GM12801 (cell line): ENCODE data around the gene NR2F2.

Experiments
- TF ChIP-seq, protein P1 (sequence below): IDR thresholded peaks from one replicate; pipeline ENCODE4 v1.5.1; 2011; ENCODE audit warnings: control low read depth; ENCODE audit not compliant: insufficient read length; ENCODE audit errors: extremely low read depth

Gene NR2F2

DNA sequence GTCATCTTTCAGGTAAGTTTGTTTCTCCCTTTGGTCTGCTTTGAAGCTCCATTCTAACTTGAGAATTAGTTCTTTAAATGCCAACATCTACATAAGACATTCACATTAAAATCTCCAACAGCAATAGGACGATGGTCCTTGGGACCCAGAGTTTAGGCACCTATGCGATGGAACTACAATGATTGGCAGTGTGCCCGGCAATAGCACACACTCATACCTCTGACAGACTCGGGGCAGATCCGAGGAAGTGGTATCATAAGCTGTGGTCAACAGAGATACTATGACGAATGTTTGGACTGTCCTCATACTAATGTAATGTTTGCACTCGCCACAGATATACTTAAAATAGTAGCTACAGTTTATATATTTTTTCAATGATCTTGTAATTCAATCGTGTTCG lies 34.2 kb upstream of the NR2F2 start:
- TF ChIP-seq, protein P1, sequence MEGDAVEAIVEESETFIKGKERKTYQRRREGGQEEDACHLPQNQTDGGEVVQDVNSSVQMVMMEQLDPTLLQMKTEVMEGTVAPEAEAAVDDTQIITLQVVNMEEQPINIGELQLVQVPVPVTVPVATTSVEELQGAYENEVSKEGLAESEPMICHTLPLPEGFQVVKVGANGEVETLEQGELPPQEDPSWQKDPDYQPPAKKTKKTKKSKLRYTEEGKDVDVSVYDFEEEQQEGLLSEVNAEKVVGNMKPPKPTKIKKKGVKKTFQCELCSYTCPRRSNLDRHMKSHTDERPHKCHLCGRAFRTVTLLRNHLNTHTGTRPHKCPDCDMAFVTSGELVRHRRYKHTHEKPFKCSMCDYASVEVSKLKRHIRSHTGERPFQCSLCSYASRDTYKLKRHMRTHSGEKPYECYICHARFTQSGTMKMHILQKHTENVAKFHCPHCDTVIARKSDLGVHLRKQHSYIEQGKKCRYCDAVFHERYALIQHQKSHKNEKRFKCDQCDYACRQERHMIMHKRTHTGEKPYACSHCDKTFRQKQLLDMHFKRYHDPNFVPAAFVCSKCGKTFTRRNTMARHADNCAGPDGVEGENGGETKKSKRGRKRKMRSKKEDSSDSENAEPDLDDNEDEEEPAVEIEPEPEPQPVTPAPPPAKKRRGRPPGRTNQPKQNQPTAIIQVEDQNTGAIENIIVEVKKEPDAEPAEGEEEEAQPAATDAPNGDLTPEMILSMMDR: no peak

DNA sequence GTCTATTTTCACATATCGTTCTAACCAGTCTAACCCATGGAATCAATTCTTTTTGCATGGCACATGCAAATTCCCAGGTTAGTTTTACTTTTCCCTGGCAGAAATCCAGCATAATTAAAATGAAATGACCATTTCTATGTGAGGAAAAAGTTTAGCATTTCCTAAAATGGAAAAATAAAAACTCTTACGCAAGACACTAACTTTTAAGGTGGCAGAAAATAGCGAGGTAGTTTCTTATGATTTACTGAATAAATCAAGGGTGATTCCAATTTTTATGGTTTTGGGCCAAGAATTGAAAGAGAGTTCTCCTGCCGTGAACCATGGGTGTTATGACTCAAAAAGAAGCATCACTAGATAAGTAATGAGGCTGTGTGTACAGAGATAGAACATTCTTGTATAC lies 32.7 kb upstream of the NR2F2 start:
- TF ChIP-seq, protein P1: no peak

DNA sequence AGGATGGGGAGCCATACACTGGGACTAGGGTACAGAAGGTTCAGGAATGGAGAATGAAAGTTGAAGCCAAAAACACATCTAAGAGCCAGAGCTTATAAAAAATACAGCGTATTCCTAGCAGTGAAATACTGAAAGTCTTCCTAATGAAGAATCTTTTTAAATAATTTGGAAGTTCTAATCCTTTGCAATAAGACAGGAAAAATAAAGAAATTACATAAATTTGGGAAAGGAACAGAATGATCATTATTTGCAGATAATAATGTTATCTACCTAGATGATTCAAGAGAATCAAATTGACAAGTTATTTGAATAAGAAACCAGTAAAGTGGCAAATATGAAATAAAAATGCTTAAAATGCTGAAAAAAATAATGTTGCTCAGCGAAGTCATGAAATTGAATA lies 32.3 kb upstream of the NR2F2 start:
- TF ChIP-seq, protein P1: no peak

DNA sequence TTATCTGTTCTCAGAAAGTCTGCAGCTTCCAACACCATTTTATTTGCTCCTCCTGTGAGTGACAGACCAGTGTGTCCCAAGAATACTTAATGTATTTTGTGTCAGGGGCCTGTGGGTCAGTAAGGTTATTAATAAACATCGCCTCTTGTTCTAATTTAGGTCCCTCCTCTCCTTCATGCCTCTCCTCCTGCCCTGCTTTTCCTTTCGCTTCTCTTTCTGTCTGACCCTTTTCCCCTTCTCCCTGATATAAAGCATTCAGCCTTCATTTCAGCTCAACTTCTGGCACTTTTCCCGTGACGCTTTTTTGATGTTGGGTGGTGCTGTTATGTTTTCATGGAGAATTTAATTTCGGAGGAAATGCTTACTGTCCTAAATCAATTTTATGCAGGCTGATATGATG lies 29.7 kb upstream of the NR2F2 start:
- TF ChIP-seq, protein P1: no peak

DNA sequence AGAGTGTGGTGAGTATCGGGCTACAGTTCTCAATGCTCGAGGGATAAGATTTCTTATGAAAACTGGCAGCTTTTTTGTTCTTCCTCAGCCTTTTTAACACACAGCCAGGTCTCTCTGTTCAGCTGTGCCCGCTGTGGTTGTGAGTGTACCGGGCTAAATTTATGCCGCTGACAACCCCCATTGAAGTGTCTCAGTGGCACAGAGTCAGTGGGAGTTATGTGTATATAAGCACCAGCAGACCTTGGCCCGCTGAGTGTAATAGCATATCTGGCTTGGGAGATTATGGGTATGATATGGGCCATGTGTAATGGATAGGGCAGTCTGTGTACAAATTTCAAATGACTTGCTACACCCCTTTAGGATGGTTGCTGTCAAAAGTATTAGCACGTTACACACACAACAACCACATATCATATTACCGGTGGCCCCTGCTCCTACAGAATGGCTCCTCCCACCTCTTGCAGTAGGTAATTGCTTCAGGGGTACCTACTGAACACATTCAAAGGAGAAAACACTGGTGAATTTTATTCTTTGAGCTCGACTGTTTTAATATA lies 26.9 kb upstream of the NR2F2 start:
- TF ChIP-seq, protein P1: no peak

DNA sequence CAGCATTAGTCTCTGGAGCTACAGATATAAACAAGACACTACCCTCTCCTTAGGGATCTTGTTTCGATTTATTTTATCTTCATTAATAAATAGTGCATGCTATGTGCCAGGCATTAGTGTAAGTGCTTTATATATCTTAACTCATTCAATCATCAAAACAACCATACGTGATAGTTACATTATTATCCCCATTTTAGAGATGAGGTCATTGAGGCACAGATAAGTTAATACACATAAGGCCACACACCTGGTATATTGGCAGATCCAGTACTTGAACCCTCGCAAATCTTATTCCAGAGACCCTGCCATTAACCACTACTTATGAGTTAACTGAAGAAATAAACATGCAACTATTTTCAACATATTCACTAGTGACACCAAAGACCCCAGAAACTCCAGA lies 25.7 kb upstream of the NR2F2 start:
- TF ChIP-seq, protein P1: no peak

DNA sequence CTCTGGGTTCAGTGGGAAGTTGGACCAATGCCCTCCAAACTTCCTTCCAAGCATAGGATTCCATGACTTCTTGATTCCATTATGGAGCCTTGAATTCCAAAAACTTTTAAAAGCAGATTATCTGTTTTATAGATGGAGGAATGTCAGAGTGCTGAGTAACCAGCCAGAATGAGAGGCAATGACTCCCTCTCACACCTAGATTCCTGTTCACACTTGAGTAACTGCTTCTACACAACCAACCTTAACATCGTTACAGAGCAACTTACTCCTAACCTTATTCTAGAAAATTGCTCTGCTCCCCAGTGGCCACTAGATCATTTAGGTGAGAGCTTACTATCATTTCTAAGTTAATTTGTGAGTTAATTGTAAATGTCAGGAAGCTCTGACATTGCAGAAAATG lies 24.2 kb upstream of the NR2F2 start:
- TF ChIP-seq, protein P1: no peak
